Left lung (tissue), 10 donors: Measurements from ENCODE around the gene INPP4B. TPM values are rescaled to one million over a fixed set of nuclear protein-coding genes. Genes with fewer than 3 reads are reported as not detected.
A peak's percentile ranks its signal among the peaks of the same experiment; 100 is the strongest.

Experiments
- ATAC-seq: fragments of 200-7000 bp; cut with Tn5 transposase; one replicate; pipeline ENCODE4 v1.9.1; 2020; ENCODE audit warnings: moderate library complexity
- DNase-seq, 4 donors: peaks; one replicate each; pipeline ENCODE4 v3.0.0-alpha.2; 2013 to 2020
- H3K27ac ChIP-seq, 2 donors: fragments of 200-600 bp; sonication (generic) in 1 of 2; one replicate each; pipeline versions ENCODE4 v1.5.0 to v1.8.0; 2020 to 2021
- H3K27me3 ChIP-seq, 2 donors: fragments of 200-600 bp; sonication (generic) in 1 of 2; one replicate each; pipeline versions ENCODE4 v1.5.0 to v1.8.0; 2020 to 2021
- H3K36me3 ChIP-seq, 2 donors: fragments of 200-600 bp; sonication (generic) in 1 of 2; one replicate each; pipeline versions ENCODE4 v1.5.0 to v1.8.0; 2020 to 2021
- H3K4me1 ChIP-seq, 2 donors: fragments of 200-600 bp; one replicate each; pipeline ENCODE4 v1.8.0; 2021
- H3K4me3 ChIP-seq, 2 donors: fragments of 200-600 bp; sonication (generic) in 1 of 2; one replicate each; pipeline versions ENCODE4 v1.5.0 to v1.8.0; 2020 to 2021; ENCODE audit warnings: mild to moderate bottlenecking in 1 of 2
- H3K9me3 ChIP-seq, 2 donors: fragments of 200-600 bp; sonication (generic) in 1 of 2; one replicate each; pipeline versions ENCODE4 v1.5.0 to v1.8.0; 2020 to 2021
- intact Hi-C, 2 donors: fragments of 100-400 bp; cut with DNase I; formaldehyde crosslinking; loops; one replicate each; pipeline versions ENCODE4 v1.11.2 to v1.14.2; 2022
- polyA plus RNA-seq, 6 donors: library from polyadenylated mRNA; unstranded; fragments of 120-200 nt; gene quantifications; one replicate each; pipeline ENCODE4 v1.2.1, GENCODE V29; 2013; ENCODE audit not compliant: insufficient read length in 6 of 6
- total RNA-seq, 2 donors: library from RNA; stranded (reverse); fragmentation: NEBNext Ultra II Directional; extraction: Animal tissue kit (Norgen Biotek cat#: 25700); gene quantifications; one replicate each; pipeline ENCODE4 v1.2.1, GENCODE V29; 2021
- TF ChIP-seq, protein P1 (sequence below), 2 donors: fragments of 200-600 bp; sonication (generic) in 1 of 2; IDR thresholded peaks; one replicate each; pipeline versions ENCODE4 v1.5.0 to v1.8.0; 2021; ENCODE audit warnings: antibody characterized with exemption in 2 of 2
- donor health status: DM: no; HTN: yes; CAD: no.
- donor health status: DM: no; HTN: no; CAD: no.

INPP4B gene
- total and polyA plus RNA-seq, 8 donors, result 7.3 to 15.1 (median 11.6) TPM

DNA sequence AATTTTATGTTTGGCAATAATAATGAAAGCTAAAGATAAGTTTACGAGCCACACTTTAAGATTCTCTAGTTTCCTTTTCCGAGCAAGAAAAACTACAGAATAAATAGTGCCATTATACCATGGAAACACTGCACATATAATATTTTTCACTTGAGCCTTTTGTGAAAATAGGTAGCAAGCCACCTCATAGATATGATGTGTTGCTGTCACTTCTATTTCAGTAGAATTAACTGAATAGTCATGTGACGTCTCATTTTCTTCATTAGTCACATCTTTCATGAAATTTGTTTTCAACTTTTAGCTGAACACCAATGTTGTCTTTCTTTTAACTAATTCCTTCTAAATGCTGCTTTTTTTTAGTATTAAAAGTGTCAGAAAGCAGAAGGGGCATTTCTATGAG lies 574.3 kb downstream of the INPP4B start:
- H3K4me3 ChIP-seq, result no peak overlapping the region
- H3K27ac ChIP-seq, result no peak overlapping the region

GRCh38 chr4:142267101-142267500 lies 579.0 kb downstream of the INPP4B start:
- Histone ChIP-seq H3K4me3 (no peak overlapping the region), H3K4me1 (no peaks in the 10 kb centered on the region), H3K9me3 (no peaks in the 10 kb centered on the region), H3K27ac (no peak overlapping the region), H3K27me3 (no peaks in the 10 kb centered on the region), H3K36me3 (no peaks in the 10 kb centered on the region)
- intact Hi-C loops, result no loop called here
- DNase-seq (no peak), ATAC-seq (no peak)
- TF ChIP-seq, protein P1, sequence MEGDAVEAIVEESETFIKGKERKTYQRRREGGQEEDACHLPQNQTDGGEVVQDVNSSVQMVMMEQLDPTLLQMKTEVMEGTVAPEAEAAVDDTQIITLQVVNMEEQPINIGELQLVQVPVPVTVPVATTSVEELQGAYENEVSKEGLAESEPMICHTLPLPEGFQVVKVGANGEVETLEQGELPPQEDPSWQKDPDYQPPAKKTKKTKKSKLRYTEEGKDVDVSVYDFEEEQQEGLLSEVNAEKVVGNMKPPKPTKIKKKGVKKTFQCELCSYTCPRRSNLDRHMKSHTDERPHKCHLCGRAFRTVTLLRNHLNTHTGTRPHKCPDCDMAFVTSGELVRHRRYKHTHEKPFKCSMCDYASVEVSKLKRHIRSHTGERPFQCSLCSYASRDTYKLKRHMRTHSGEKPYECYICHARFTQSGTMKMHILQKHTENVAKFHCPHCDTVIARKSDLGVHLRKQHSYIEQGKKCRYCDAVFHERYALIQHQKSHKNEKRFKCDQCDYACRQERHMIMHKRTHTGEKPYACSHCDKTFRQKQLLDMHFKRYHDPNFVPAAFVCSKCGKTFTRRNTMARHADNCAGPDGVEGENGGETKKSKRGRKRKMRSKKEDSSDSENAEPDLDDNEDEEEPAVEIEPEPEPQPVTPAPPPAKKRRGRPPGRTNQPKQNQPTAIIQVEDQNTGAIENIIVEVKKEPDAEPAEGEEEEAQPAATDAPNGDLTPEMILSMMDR (IDR thresholded peaks at IDR 0.05), result no peak

More for the DNA sequence above, 574.3 kb downstream of the INPP4B start:
- ATAC-seq (no peak), DNase-seq (no peak)
- no peaks in the 10 kb centered on the region for H3K36me3 ChIP-seq
- TF ChIP-seq, protein P1 (IDR thresholded peaks at IDR 0.05), result no peak
- H3K4me1 ChIP-seq, result no peaks in the 10 kb centered on the region
- intact Hi-C loops, result no loop called here
- no peaks in the 10 kb centered on the region for H3K27me3 ChIP-seq
- H3K9me3 ChIP-seq, result no peaks in the 10 kb centered on the region

DNA sequence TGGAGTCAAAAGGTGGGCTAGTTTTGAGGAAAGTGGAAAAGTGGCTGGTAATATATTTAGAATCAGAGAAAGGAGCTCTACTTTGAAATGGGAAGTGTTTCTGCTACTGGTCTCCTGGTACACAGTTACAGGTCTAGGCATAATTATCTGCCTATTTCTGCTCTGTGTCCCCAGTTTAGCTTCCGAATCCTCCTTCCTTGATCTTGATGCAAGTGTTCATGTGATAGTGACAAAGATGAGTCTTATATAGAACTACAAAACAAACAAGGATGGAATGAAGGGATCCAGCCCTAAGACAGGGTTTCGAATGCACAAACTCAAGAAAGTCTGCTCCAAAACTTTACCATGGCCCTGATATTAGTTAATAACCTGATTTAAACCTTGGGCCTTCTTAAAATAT lies 580.2 kb downstream of the INPP4B start:
- H3K36me3 ChIP-seq, result no peaks in the 10 kb centered on the region

DNA sequence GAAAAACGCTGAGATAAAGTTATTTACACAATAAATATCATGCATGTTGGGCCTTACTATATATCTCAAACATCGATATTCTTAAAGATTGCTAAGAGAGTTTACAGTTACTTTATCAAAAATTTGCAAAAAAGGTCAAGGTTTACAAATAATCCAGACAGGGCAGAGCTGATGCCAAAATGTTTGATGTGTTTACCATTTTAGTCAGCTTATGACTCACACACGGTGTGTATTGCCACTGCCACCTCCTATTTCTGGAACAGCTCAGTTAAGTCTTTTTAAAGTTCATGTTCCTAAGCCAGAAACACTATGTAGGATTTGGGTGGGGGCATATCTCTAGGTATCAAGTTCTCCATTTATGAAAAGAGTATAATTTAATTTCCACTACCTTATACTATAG lies 580.6 kb downstream of the INPP4B start:
- H3K4me3 ChIP-seq, result no peak overlapping the region
- peak overlapping the region in 1 of 2 donors; percentile 20 for H3K27ac ChIP-seq
- TF ChIP-seq, protein P1 (IDR thresholded peaks at IDR 0.05), result no peak
- no peaks in the 10 kb centered on the region for H3K36me3 ChIP-seq
- H3K9me3 ChIP-seq, result no peaks in the 10 kb centered on the region
- no peaks in the 10 kb centered on the region for H3K27me3 ChIP-seq
- no peaks in the 10 kb centered on the region for H3K4me1 ChIP-seq
- intact Hi-C loops, result no loop called here
- ATAC-seq (peak; percentile 70), DNase-seq (no peak)

More for the DNA sequence above, 580.2 kb downstream of the INPP4B start:
- no peak for ATAC-seq
- Histone ChIP-seq H3K27me3 (no peaks in the 10 kb centered on the region), H3K4me1 (no peaks in the 10 kb centered on the region), H3K27ac (no peak overlapping the region), H3K4me3 (no peak overlapping the region), H3K9me3 (no peaks in the 10 kb centered on the region)
- intact Hi-C loops, result no loop called here
- TF ChIP-seq, protein P1 (IDR thresholded peaks at IDR 0.05), result no peak
- DNase-seq, result no peak

- Histone ChIP-seq H3K36me3 (no peaks in the 10 kb centered on the region), H3K9me3 (no peaks in the 10 kb centered on the region), H3K4me1 (no peaks in the 10 kb centered on the region), H3K27ac (peak overlapping the region in 1 of 2 donors; percentile 20), H3K4me3 (no peak overlapping the region), H3K27me3 (no peaks in the 10 kb centered on the region)
- DNase-seq (peak in 2 of 4 donors; percentile 65 to 66), ATAC-seq (no peak)
- intact Hi-C loops, result no loop called here
- TF ChIP-seq, protein P1 (IDR thresholded peaks at IDR 0.05), result no peak
These were observed 581.1 kb downstream of the INPP4B start for GRCh38 chr4:142264961-142265360.
